GM18870 (cell line): ENCODE measurements around the gene FAM107A.

Source experiments
- ATAC-seq: cut with Tn5 transposase; IDR thresholded peaks from one replicate; pipeline ENCODE4 v1.9.1; 2021; ENCODE audit warnings: moderate library complexity; ENCODE audit not compliant: unreplicated experiment

Gene FAM107A

DNA sequence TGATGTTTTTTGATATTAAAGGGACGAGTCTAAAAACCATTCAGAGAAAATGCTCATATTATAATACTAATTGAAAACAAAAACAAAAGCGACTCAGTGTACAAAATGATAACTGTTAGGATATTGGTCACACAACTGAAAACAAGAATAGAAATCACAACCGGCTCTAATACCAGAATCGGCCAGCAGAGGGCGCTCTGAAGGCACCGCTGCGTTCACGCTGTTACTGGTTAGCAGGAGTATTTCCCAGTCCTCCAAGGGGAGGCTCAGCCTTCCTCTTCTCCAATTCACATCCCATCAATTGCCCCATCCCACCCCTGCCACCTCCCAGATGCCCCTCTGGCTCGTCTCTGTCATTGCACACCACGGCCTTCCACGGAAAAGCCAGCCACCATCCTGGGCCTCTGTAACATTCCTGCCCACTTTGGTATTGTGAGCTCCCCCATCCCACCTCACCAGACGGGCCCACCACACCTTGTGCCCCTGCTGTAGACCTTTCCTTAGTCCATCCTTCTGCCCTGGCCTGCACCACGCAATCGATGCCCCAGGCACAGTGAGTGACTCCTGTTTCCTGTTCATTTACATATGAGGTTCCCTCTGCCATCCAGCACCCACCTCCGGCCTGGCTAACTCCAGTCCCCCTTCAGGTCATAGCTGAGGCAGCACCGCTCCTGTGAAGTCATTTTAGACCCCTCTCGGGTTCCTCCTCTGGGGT is 8.5 kb downstream of the FAM107A start:
- ATAC-seq: peak; percentile 55

- ATAC-seq: no peak
Measured at GRCh38 chr3:58567251-58567515, 10.0 kb downstream of the FAM107A start.

- no peak for ATAC-seq
Measured at GRCh38 chr3:58566398-58567250, 10.6 kb downstream of the FAM107A start.

- no peak for ATAC-seq
Measured at GRCh38 chr3:58565621-58566397, 11.4 kb downstream of the FAM107A start.

GRCh38 chr3:58564456-58565160 is 12.6 kb downstream of the FAM107A start:
- ATAC-seq: no peak

DNA sequence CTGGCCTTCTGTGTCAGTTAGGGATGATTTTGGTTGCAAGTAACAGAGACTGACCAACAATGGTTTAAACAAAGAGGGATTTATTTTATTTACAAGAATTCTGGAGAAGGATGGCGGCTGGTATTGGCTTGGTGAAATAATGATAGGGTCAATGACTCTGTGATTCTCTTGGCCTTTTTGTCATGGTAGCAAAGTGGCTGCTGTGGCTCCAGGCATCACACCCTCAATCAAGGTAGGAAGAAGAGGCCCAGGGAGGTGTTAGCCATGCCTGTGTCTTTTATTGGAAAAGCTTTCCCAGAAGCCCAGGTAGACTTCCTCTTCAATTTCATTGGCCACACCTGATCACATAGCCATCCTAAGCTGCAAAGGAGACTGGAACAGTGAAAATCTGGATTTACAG is 13.1 kb downstream of the FAM107A start:
- ATAC-seq: no peak

DNA sequence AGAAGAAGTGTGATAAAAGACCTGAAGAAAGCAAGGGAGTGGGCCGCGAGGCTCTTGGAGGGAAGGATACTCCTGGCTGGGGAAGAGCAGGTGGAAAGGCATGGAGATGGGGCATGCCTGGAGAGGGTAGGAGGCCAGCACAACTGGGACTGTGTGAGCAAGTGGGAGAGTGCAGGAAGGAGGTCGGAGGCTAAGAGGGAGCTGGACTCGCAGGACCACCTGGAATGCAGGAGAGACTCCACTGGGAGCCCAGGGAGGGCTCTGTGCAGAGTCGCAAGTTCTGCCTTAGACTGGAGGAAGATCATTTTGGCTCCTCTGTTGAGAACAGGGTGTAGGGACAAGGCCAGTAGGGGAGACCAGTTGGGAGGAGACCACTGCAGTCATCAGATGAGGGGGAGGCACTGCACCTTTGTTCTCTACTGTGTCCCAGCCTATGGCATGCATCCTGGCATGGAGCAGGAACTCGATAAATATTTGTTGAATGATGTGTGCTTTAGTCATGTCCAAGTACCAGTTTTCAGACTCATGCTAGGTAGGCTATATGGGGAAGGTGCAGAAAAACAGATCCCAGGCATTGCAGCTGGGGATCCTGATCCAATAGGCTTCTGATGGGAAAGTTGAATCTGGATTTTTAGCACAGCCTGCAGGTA is 13.7 kb downstream of the FAM107A start:
- ATAC-seq: no peak

- ATAC-seq: no peak
Measured at GRCh38 chr3:58562498-58562897, 14.7 kb downstream of the FAM107A start.

DNA sequence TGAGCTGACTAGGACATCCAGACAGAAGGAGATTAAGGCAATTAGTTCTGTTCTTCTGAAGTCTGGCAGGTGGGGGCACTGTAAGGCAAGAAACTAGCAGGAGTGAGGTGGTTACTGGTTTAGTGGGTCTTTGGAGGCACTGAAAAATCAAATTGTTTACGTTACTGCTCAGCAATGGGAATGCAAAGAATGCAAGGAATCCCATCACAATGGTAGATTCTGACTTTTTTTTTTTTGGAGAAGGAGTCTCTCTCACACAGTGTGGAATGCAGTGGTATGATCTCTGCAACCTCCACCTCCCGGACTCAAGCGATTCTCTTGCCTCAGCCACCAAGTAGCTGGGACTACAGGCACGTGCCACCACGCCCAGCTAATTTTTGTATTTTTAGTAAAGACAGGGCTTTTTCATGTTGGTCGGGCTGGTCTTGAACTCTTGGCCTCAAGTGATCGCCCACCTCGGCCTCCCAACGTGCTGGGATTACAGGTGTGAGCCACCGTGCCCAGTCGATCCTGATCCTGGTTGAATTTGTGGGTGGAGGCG is 16.4 kb downstream of the FAM107A start:
- no peak for ATAC-seq

DNA sequence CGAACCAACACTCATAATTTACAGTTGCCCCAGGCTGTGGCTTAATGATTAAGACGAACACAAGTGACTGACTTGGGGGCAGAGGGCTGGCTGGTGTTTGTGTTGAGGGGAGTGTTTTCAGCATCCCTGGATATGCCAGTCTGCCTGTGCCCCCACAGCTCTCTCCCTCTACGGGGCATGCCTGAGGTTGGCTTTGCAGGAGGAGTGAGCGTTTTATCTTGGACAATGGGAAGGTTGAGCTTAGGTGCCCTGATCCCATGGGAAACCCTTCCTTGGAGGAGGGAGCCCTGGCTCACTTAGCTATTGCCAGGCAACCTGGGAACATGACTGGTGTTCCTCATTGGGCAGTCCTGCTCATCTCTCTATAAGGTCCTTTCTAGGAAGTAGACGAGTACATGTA is 17.6 kb downstream of the FAM107A start:
- no peak for ATAC-seq

DNA sequence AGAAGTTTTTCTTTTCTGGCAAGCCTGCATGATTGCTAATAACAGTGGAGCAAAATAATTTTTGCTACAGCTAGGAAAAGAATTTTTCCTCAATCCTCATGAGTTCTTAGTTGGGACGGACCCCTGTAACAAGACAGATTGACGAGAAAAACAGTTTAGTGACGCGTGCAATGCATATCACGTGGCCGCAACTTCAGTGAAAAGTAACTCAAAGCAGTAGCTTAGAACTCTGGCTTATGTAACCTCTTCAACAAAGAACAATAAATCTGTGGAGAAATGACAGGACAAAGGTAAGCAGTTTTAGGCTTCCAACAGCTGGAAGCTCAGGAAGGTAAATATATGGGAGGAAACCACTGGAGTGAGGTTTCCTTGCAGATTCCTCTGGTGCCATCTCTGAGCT is 19.7 kb downstream of the FAM107A start:
- ATAC-seq: no peak

- ATAC-seq: no peak
Measured at GRCh38 chr3:58556761-58557221, 20.4 kb downstream of the FAM107A start.

GRCh38 chr3:58556001-58556400 is 21.2 kb downstream of the FAM107A start:
- no peak for ATAC-seq

DNA sequence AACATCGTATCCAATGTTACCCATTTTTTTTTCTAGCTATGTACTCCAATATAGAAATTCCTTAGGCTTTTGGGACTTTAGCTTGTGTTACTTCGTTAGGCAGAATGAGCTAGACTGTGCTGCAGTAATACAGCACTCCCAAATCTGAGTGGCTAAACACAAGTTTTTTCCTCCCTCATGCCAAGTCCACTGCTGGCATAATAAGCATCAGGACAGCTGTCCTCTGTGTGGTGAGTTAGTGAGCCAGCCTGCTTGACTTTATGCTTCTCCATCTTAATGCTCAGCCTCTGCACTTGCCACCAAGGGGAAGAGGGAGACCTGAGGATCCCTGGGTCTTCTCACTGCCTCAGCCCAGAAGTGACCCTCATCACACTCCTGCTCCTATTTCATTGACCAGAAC is 22.0 kb downstream of the FAM107A start:
- ATAC-seq: no peak

GRCh38 chr3:58553003-58553402 is 24.2 kb downstream of the FAM107A start:
- ATAC-seq: no peak

GRCh38 chr3:58551636-58552180 is 25.5 kb downstream of the FAM107A start:
- no peak for ATAC-seq

- no peak for ATAC-seq
Measured at GRCh38 chr3:58544541-58544940, 32.6 kb downstream of the FAM107A start.

- ATAC-seq: no peak
Measured at GRCh38 chr3:58540176-58540858, 36.9 kb downstream of the FAM107A start.

DNA sequence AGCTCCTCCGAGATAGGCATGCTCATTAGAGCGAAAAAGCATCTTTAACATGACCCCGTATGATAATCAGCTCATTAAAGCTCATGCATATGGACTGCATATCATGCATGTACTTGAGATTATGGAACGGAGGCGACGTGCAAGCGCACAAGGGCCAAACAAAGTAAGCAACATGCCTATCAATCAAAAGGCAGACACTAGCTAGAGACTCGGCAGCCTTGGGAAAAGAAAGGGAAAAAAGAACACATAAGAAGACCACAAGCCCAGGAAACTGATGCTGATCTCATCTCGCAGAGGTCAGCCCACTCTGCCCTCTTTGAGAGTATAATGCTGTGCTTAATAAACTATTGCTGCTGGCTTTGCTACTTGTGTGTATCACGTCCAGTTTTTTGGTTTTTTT is 37.6 kb downstream of the FAM107A start:
- ATAC-seq: no peak
